ENCODE results near the gene NELL1.

NELL1 gene

GRCh38 chr11:21180182-21180581 lies 510.8 kb downstream of the NELL1 start:
- TF ChIP-seq CTCF (IDR thresholded peaks at IDR 0.05; ENCODE audit: low read depth, low read length), result no peak
- H3K4me3 ChIP-seq (replicated peaks in 1 of 2; ENCODE audit: low read depth in 2 of 2, low read length in 2 of 2), result no peak overlapping the region
- no peak for DNase-seq (ENCODE audit: low read depth in 2 of 2)

GRCh38 chr11:21185959-21186358 lies 516.6 kb downstream of the NELL1 start:
- no peak for DNase-seq (ENCODE audit: low read depth in 2 of 2)
- no peak overlapping the region for H3K4me3 ChIP-seq (replicated peaks in 1 of 2; ENCODE audit: low read depth in 2 of 2, low read length in 2 of 2)
- no peak for TF ChIP-seq CTCF (IDR thresholded peaks at IDR 0.05; ENCODE audit: low read depth, low read length)

- TF ChIP-seq CTCF (IDR thresholded peaks at IDR 0.05; ENCODE audit: low read depth, low read length), result no peak
- DNase-seq (ENCODE audit: low read depth in 2 of 2), result no peak
- no peak overlapping the region for H3K4me3 ChIP-seq (replicated peaks in 1 of 2; ENCODE audit: low read depth in 2 of 2, low read length in 2 of 2)
Measured at GRCh38 chr11:21190181-21190580, 520.8 kb downstream of the NELL1 start.

GRCh38 chr11:21195995-21196394 lies 526.6 kb downstream of the NELL1 start:
- no peak overlapping the region for H3K4me3 ChIP-seq (replicated peaks in 1 of 2; ENCODE audit: low read depth in 2 of 2, low read length in 2 of 2)
- TF ChIP-seq CTCF (IDR thresholded peaks at IDR 0.05; ENCODE audit: low read depth, low read length), result no peak
- no peak for DNase-seq (ENCODE audit: low read depth in 2 of 2)

GRCh38 chr11:21198498-21198897 lies 529.1 kb downstream of the NELL1 start:
- no peak for TF ChIP-seq CTCF (IDR thresholded peaks at IDR 0.05; ENCODE audit: low read depth, low read length)
- H3K4me3 ChIP-seq (replicated peaks in 1 of 2; ENCODE audit: low read depth in 2 of 2, low read length in 2 of 2), result no peak overlapping the region
- DNase-seq (ENCODE audit: low read depth in 2 of 2), result no peak

GRCh38 chr11:21205205-21205604 lies 535.8 kb downstream of the NELL1 start:
- H3K4me3 ChIP-seq (replicated peaks in 1 of 2; ENCODE audit: low read depth in 2 of 2, low read length in 2 of 2), result no peak overlapping the region
- no peak for DNase-seq (ENCODE audit: low read depth in 2 of 2)
- no peak for TF ChIP-seq CTCF (IDR thresholded peaks at IDR 0.05; ENCODE audit: low read depth, low read length)

- no peak overlapping the region for H3K4me3 ChIP-seq (replicated peaks in 1 of 2; ENCODE audit: low read depth in 2 of 2, low read length in 2 of 2)
- DNase-seq (ENCODE audit: low read depth in 2 of 2), result no peak
- TF ChIP-seq CTCF (IDR thresholded peaks at IDR 0.05; ENCODE audit: low read depth, low read length), result no peak
Measured at GRCh38 chr11:21225860-21226259, 556.5 kb downstream of the NELL1 start.

Data from cardiac fibroblast (primary cell).